HG03039 (cell line): ENCODE results near the gene GRM5.
"Not testable (repeated sequence)": the region's sequence is repeated elsewhere in the genome, so short reads cannot be mapped to it uniquely, and the experiment has no call there.

Source experiments
- ATAC-seq: cut with Tn5 transposase; IDR thresholded peaks from one replicate; pipeline ENCODE4 v1.9.1; 2021; ENCODE audit warnings: mild to moderate bottlenecking, moderate library complexity; ENCODE audit not compliant: unreplicated experiment

Gene GRM5

GRCh38 chr11:89065651-89066201 lies at the start of gene GRM5:
GRM5 (minus strand) TSS chr11:89065982; CDS start chr11:89047872, 18,110 bp downstream.
- ATAC-seq: not testable (repeated sequence)

- peak; percentile 87 for ATAC-seq
Measured at GRCh38 chr11:89097956-89098355, 32.2 kb upstream of the GRM5 start.

GRCh38 chr11:89093806-89094205 lies 28.0 kb upstream of the GRM5 start:
- not testable (repeated sequence) for ATAC-seq

DNA sequence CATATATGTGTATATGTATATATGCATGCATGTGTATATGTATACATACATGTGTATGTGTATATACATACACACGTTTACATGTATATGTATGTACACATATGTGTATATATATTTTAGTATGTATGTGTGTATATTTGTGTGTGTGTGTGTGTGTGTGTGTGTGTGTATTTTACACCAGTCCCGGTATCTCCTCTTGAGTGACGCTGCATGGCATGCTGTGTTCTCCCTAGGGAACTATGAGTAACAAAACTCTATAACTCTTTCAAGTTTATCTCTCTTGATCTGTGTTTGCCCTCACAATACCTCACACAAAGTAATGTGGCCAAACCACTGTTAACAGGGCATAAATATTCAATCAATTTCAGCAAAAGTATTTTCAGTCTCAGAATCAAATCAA lies 19.2 kb upstream of the GRM5 start:
- ATAC-seq: not testable (repeated sequence)

DNA sequence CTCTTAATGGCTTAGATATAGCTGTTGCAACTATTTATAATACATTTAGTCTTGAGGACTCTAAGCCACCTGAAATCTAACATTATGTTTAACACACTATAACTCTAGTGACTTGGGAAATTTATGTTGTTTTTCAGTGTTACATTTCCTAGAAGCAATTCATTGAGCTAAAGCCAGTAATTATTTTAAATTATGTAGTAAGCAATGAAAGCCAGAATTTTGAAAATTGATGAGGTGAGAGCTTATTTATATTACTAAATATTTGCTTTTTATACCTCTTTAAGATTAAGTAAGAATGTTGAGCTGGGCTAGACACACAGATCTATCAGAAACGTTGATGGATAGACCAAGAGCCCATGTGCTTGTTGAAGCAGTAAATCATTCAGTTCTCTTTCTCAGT lies 5.1 kb upstream of the GRM5 start:
- ATAC-seq: not testable (repeated sequence)

GRCh38 chr11:89067264-89067663 lies 1.5 kb upstream of the GRM5 start:
- ATAC-seq: no peak

DNA sequence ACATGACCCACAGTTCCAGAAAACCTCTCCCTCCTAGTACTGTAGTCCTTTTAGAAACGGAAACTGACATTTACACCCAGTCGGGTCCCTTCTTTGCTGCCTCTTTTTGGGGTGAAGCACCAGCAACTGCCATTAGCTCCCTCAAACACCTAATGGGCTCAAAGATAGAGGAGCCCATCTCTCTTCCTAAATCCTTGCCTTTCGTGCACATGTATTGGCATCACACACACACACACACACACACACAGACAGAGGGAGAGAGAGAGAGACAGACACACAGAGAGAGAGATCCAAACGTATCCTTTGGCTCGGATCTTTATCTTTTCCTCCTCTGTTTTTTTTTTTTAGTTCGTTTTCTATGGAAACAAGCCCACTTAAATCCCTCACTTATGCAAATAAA lies 716 bp downstream of the GRM5 start:
- no peak for ATAC-seq

GRCh38 chr11:89063481-89063951 lies 2.3 kb downstream of the GRM5 start:
- not testable (repeated sequence) for ATAC-seq

DNA sequence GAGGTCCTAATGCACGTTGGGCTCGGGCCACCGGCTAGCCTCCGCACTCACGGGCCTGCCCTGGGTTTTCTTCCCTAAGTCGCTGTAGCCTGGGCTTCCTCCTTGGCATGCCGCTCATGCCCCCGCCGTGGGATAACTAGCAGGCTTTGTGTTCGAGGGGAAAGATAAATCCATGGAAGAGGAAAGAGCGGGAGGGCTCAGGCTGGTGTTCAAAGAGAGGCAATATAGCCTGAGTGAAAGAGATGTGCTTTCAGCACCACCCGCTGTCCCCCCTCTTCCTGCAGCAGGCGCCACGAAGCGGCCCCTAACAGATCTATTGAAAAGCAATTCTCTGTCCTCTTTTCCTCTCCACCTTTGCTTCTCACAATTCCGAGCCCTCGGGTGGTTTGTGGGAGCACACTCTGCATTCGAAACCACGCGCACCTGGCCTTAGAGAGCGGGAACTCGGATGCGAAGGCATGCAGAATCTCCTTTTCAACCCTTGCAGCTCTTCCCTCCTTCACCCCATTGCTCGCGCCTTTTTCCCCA lies 2.9 kb downstream of the GRM5 start:
- ATAC-seq: not testable (repeated sequence)

- ATAC-seq: not testable (repeated sequence)
Measured at GRCh38 chr11:89061839-89062238, 3.9 kb downstream of the GRM5 start.

- ATAC-seq: not testable (repeated sequence)
Measured at GRCh38 chr11:89057406-89057805, 8.4 kb downstream of the GRM5 start.

DNA sequence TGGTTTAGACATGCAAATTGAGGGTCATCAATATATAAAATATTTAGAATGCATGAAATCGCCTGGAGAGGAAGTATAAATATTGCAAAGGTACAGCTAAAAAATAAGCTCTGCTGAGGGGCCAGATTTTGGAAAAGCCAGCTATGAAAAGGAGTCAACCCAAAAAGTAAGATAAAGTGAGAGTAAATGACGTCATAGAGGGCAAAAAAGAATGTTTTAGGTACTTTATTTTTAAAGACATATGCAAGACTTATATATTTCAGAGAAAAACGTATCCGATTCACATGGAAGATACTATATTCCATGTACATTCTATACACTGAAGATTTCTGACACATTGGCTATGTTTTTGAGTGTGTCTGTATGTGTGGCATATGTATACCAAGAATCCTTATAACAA lies 13.6 kb downstream of the GRM5 start:
- no peak for ATAC-seq

- ATAC-seq: not testable (repeated sequence)
Measured at GRCh38 chr11:89047159-89047558, 18.6 kb downstream of the GRM5 start.

DNA sequence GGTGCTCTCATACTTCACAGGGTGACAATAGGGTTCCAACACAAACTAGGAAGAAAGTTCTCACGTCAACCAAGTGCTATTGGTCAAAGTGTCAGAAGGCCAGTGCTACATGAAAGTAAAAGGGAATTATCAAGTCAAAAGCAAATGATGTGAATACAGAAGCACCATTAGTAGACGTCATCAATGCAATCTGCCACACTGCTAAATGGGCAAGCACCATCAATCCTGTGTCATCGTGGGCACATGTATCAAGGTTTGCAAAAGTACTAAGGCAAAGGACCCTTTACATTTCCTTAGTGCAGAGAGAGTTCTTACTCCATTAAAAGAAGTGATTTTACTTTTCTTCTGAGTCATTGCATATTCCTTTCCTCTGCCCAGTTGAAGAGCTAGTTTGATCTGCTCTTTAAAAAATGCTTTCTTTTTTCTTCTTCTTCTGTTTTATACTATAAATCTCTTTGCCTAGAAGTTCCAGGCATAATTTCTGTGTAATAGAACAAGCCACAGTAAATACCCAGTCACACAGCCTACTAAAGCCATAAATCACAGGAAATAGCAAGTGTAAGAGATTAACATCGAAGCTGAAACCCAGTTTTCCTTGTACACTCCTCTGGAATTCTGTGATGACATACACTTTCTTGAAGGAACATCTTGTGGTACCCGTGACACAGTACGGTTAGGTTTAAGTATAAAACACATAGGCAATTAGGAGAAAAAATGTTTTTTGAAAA lies 21.8 kb downstream of the GRM5 start:
- not testable (repeated sequence) for ATAC-seq

GRCh38 chr11:89029671-89030070 lies 36.1 kb downstream of the GRM5 start:
- ATAC-seq: not testable (repeated sequence)

DNA sequence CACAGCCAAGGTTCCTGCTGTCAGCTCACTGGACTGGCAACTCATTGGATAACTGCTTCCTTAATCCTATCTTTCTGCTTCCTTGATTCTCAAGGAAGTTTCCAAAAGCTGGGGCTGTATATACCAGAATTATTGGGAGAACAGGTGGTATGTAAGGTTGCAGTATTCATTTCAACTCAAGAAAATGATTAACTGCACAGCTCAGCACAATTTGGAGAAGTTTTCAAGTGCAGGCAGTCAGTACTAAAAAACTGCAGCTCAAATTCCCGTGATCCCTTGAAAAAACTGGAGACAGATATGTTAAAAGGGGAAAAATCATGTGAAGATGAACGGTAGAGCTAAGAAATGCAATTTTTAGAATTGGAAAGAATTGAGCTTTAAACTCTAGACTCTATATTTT lies 44.4 kb downstream of the GRM5 start:
- ATAC-seq: no peak

DNA sequence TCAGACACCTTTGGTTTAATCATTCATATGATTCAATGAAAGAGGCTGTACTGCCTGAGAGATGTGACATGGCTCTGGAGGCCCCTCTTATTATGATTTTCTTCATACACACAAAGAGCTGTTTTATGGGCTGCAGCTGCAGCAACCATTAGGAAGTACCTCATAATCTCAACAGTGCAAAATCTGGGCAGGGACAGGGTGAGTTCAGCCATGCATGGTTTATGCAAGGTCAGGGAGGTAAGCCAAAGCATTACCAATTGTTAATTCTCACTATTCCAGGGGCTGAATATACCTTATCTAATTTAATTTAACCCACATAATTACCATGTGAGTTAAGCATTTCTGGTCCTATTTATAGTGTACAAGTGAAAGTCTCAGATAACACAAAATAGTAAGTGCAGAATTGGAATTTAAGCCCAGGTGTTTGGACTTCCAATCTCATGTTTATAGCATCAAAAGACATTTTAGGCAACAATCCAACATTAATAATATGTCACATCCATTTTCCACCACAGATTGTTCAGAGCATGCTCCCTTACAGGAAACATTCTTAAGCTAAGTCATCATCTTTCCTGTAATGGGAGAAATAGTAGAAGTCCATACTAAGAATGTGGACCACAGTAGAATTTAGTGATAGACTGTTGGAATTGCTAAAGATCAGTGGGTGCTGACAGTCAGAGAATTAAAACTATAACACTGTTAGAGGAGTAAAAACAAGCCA lies 45.8 kb downstream of the GRM5 start:
- not testable (repeated sequence) for ATAC-seq

GRCh38 chr11:89016214-89016613 lies 49.6 kb downstream of the GRM5 start:
- ATAC-seq: no peak

DNA sequence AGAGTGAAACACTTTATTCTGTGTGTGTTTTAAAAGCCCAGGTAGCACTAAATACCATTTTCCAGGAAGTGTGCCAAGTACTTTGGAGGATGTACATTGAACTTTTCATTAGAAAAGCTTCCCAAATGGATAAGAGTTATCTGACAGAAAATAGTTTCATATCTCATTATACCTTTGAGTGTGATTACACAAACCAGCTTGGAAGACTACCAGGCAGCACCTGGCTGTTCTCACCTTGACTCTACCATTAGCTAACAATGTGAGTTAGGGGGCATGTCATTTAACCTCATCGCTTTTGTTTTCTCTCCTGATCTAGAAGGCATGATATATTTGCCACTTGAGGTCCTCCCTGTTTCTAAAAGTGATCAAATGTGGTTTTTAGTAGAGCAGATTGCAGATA lies 50.2 kb downstream of the GRM5 start:
- ATAC-seq: no peak

GRCh38 chr11:89000852-89001251 lies 64.9 kb downstream of the GRM5 start:
- not testable (repeated sequence) for ATAC-seq

DNA sequence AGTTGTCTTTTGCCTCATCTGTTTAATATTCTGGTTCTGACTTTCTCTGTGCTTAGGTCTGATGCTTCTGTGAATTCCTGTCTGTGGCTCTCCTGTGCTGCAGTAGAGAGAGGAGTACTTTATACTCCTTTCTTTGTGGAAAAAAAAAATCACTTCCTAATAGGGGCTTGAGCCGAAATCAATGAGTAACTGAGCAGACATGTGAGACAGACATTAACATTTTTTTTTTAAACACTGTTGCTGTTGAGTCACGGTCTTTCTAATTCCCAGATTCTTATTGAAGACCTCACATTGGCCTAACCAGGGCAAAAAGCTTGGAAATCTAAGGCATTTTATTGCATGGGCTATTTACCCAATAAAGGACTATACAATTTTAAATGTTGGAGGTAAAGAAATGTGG lies 86.1 kb downstream of the GRM5 start:
- no peak for ATAC-seq

GRCh38 chr11:88978992-88979391 lies 86.8 kb downstream of the GRM5 start:
- ATAC-seq: not testable (repeated sequence)
